ENCODE results near the gene MACROD2. TPM values are rescaled to one million over a fixed set of nuclear protein-coding genes. Genes with fewer than 3 reads are reported as not detected.

The MACROD2 gene
- total RNA-seq, 4 donors from 2014 or later, result 8.7 to 17.8 (median 10.8) TPM

DNA sequence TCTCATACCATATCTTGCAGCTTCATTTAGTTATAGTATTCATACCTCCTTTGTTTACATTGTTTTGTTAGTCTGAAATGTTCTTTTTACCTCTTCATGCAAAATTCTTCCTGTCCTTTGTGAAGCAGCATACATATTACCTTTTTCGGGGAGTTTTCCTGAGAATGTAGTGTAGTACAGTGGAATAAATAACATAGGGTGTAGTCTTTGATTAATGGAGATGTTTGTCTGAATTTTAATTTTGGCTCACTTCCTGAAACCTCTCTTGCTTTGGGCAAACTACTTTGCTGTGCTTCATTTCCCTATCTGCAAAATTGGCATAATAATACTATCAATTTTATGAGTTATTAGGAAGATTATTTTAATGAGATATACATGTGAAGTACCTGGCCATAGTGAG is 5.6 kb downstream of the MACROD2 start:
- intact Hi-C loops (cut with DNase I), result no loop called here
- no peak for DNase-seq

DNA sequence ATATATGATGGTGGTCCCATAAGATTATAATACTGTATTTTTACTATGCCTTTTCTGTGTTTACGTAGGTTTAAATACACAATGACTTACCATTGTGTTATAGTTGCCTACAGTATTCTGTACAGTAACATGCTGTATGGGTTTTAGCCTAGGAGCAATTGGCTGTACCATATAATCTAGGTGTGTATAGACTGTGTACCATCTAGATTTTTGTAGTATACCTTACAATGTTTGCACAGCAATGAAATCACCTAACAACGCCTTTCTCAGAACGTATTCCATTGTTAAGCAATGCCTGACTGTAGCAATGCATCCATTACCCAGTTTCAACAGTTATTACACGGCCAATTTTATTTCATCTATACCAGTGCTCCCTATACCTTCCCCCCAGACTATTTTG is 10.7 kb downstream of the MACROD2 start:
- H3K27ac ChIP-seq, result no peak overlapping the region
- 94 to 97% methylated on average over 4 of the region's 4 CpGs for WGBS, 2 donors
- H3K4me1 ChIP-seq, result no peaks in the 10 kb centered on the region
- no peak for DNase-seq
- intact Hi-C loops (cut with DNase I), result no loop called here
- H3K27me3 ChIP-seq, result no peaks in the 10 kb centered on the region
- no peak overlapping the region for H3K4me3 ChIP-seq (replicated peaks in 1 of 3)
- TF ChIP-seq POLR2A (IDR thresholded peaks at IDR 0.05), result no peak
- TF ChIP-seq, protein P1, sequence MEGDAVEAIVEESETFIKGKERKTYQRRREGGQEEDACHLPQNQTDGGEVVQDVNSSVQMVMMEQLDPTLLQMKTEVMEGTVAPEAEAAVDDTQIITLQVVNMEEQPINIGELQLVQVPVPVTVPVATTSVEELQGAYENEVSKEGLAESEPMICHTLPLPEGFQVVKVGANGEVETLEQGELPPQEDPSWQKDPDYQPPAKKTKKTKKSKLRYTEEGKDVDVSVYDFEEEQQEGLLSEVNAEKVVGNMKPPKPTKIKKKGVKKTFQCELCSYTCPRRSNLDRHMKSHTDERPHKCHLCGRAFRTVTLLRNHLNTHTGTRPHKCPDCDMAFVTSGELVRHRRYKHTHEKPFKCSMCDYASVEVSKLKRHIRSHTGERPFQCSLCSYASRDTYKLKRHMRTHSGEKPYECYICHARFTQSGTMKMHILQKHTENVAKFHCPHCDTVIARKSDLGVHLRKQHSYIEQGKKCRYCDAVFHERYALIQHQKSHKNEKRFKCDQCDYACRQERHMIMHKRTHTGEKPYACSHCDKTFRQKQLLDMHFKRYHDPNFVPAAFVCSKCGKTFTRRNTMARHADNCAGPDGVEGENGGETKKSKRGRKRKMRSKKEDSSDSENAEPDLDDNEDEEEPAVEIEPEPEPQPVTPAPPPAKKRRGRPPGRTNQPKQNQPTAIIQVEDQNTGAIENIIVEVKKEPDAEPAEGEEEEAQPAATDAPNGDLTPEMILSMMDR (IDR thresholded peaks at IDR 0.05), result no peak
- no peaks in the 10 kb centered on the region for H3K36me3 ChIP-seq
- H3K9me3 ChIP-seq, result no peaks in the 10 kb centered on the region

More for the DNA sequence above, 5.6 kb downstream of the MACROD2 start:
- Histone ChIP-seq H3K36me3 (no peaks in the 10 kb centered on the region), H3K4me1 (no peaks in the 10 kb centered on the region), H3K27me3 (no peaks in the 10 kb centered on the region), H3K4me3 (replicated peaks in 1 of 3) (no peak overlapping the region), H3K9me3 (no peaks in the 10 kb centered on the region), H3K27ac (no peak overlapping the region)
- WGBS, 2 donors, result 94 to 96% methylated on average over 1 of the region's 1 CpG
- no peak for TF ChIP-seq POLR2A (IDR thresholded peaks at IDR 0.05)
- TF ChIP-seq, protein P1 (IDR thresholded peaks at IDR 0.05), result no peak

DNA sequence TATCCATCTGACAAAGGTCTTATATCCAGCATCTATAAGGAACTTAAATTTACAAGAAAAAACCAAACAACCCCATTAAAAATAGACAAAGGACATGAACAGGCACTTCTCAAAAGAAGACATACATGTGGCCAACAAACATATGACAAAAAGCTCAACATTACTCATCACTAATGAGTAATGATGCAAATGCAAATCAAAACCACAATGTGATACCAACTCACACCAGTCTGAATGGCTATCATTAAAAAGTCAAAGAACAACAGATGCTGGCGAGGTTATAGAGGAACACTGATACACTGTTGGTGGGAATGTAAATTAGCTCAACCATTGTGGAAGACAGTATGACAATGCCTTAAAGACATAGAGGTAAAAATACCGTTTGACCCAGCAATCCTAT is 13.9 kb downstream of the MACROD2 start:
- no peaks in the 10 kb centered on the region for H3K9me3 ChIP-seq
- 88 to 91% methylated on average over 2 of the region's 2 CpGs for WGBS, 2 donors
- intact Hi-C loops (cut with DNase I), result no loop called here

DNA sequence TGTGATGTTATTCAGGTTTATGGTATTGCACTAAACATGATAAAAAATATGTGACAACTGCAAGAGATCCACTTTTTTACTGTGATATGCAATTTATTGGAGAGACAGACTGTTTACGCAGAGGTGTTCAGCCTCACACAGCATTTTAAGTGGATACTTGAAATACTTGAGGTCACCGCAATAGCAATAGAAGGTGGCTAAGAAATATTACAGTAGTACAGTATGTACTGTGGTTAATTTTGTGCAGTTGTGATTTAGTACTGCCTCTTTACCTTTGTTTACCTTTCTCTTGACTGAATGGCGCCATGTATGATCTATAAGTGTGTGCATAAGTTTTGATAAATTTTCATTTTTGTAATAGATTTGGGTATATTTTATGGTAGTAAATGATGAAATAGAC is 17.4 kb downstream of the MACROD2 start:
- Histone ChIP-seq H3K4me3 (replicated peaks in 1 of 3) (no peak overlapping the region), H3K27ac (no peak overlapping the region), H3K27me3 (no peaks in the 10 kb centered on the region), H3K4me1 (no peaks in the 10 kb centered on the region), H3K36me3 (no peaks in the 10 kb centered on the region), H3K9me3 (no peaks in the 10 kb centered on the region)
- intact Hi-C loops (cut with DNase I), result no loop called here
- WGBS, 2 donors, result 88 to 97% methylated on average over 3 of the region's 3 CpGs
- TF ChIP-seq, protein P1 (IDR thresholded peaks at IDR 0.05), result no peak
- TF ChIP-seq POLR2A (IDR thresholded peaks at IDR 0.05), result no peak
- DNase-seq, result no peak

More for the DNA sequence above, 13.9 kb downstream of the MACROD2 start:
- H3K4me1 ChIP-seq, result no peaks in the 10 kb centered on the region
- H3K27me3 ChIP-seq, result no peaks in the 10 kb centered on the region
- no peak overlapping the region for H3K4me3 ChIP-seq (replicated peaks in 1 of 3)
- no peak for DNase-seq
- H3K27ac ChIP-seq, result no peak overlapping the region
- no peaks in the 10 kb centered on the region for H3K36me3 ChIP-seq
- TF ChIP-seq, protein P1 (IDR thresholded peaks at IDR 0.05), result no peak

DNA sequence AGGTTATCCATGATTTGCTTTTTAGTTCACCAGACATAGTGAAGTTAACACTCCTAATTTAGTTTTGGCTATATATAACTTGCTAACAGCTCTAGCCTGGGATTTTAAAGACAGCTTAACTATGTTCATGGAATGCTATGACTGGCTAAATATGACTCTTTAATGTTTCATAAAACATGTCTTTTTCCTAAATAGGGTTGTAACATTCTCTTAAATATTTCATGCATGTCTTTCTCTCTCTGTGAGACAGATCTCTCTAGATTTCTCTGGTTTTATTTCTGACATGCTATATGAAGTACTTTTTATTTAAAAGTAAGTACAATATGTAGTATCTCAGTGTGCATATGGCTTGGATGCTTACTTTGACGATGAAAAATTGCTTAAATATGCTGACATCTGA is 35.7 kb downstream of the MACROD2 start:
- no peaks in the 10 kb centered on the region for H3K36me3 ChIP-seq
- H3K9me3 ChIP-seq, result no peaks in the 10 kb centered on the region
- intact Hi-C loops (cut with DNase I), result no loop called here
- no peak for DNase-seq
- no peaks in the 10 kb centered on the region for H3K4me1 ChIP-seq
- no peak overlapping the region for H3K4me3 ChIP-seq (replicated peaks in 1 of 3)
- H3K27me3 ChIP-seq, result no peaks in the 10 kb centered on the region
- WGBS, 2 donors, result 90 to 95% methylated on average over 1 of the region's 1 CpG
- TF ChIP-seq POLR2A (IDR thresholded peaks at IDR 0.05), result no peak
- no peak overlapping the region for H3K27ac ChIP-seq

DNA sequence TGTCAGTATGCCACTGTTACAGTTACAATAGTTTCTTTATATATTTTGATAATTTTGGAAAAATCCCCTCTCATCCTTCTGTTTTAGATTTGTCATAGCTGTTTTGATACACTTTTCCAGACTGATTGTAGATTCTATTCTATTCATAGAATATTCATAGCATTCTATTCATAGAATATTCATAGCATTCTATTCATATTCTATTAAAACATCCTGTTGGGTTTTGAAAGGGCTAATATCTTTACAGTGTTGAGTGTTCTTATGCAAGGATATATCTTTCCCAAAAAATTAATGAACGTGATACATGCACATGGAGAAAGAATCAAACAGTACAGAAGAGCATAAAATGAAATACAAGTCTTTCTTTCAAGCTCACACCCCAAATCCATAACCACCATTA is 38.0 kb downstream of the MACROD2 start:
- intact Hi-C loops (cut with DNase I), result no loop called here
- WGBS, 2 donors, result 84 to 88% methylated on average over 1 of the region's 1 CpG
- TF ChIP-seq, protein P1 (IDR thresholded peaks at IDR 0.05), result no peak
- no peak for TF ChIP-seq POLR2A (IDR thresholded peaks at IDR 0.05)

More for the DNA sequence above, 38.0 kb downstream of the MACROD2 start:
- no peaks in the 10 kb centered on the region for H3K36me3 ChIP-seq
- no peaks in the 10 kb centered on the region for H3K9me3 ChIP-seq
- no peak overlapping the region for H3K27ac ChIP-seq
- DNase-seq, result no peak
- H3K4me1 ChIP-seq, result no peaks in the 10 kb centered on the region
- no peak overlapping the region for H3K4me3 ChIP-seq (replicated peaks in 1 of 3)
- H3K27me3 ChIP-seq, result no peaks in the 10 kb centered on the region
